Measurements from ENCODE around the gene SH2D3A. TPM values are rescaled to one million over a fixed set of nuclear protein-coding genes. Genes with fewer than 3 reads are reported as not detected.

Gene SH2D3A
- total and polyA plus RNA-seq, 2 donors (not counting 1 experiment from before 2014, with no cell fraction given), result not detected

- H3K9me3 ChIP-seq (ENCODE audit: control insufficient read depth, insufficient read depth, low read depth, low read length), result no peaks in the 10 kb centered on the region
- H3K4me1 ChIP-seq (ENCODE audit: control insufficient read depth, extremely low read depth, insufficient read depth, low read length), result no peaks in the 10 kb centered on the region
- no peak for DNase-seq (ENCODE audit: low read depth in 2 of 2)
- H3K36me3 ChIP-seq (ENCODE audit: control insufficient read depth, insufficient read depth, low read length), result no peaks in the 10 kb centered on the region
- H3K4me3 ChIP-seq (replicated peaks in 1 of 4; ENCODE audit: control extremely low read depth in 1 of 4, insufficient read depth in 1 of 4, low read depth in 3 of 4, low read length in 4 of 4), result no peak overlapping the region
- no peak overlapping the region for H2AFZ ChIP-seq (ENCODE audit: low read length)
- H3K79me2 ChIP-seq (ENCODE audit: control insufficient read depth, insufficient read depth, low read length), result no peaks in the 10 kb centered on the region
- H4K20me1 ChIP-seq (ENCODE audit: control insufficient read depth, extremely low read depth, insufficient read depth, low read length), result no peaks in the 10 kb centered on the region
- H3K4me2 ChIP-seq (ENCODE audit: extremely low read depth, insufficient read depth, low read length), result no peak overlapping the region
- TF ChIP-seq CTCF (conservative IDR thresholded peaks at IDR 0.05 in 1 of 2, IDR thresholded peaks at IDR 0.05 in 1 of 2; ENCODE audit: low read depth in 1 of 2, low read length in 2 of 2) (no peak), EZH2 (IDR thresholded peaks at IDR 0.05; ENCODE audit: low read length, missing control alignments) (no peak)
- H3K9ac ChIP-seq (ENCODE audit: insufficient read depth, low read length), result no peak overlapping the region
- no peak overlapping the region for H3K27ac ChIP-seq (ENCODE audit: insufficient read depth, low read length)
- H3K27me3 ChIP-seq (ENCODE audit: control insufficient read depth, insufficient read depth, low read length), result no peaks in the 10 kb centered on the region
Measured at GRCh38 chr19:6721773-6722172, 45.5 kb downstream of the SH2D3A start.

GRCh38 chr19:6721138-6721474 is 46.1 kb downstream of the SH2D3A start:
- Histone ChIP-seq H3K36me3 (ENCODE audit: control insufficient read depth, insufficient read depth, low read length) (no peaks in the 10 kb centered on the region), H2AFZ (ENCODE audit: low read length) (no peak overlapping the region), H3K4me1 (ENCODE audit: control insufficient read depth, extremely low read depth, insufficient read depth, low read length) (no peaks in the 10 kb centered on the region), H4K20me1 (ENCODE audit: control insufficient read depth, extremely low read depth, insufficient read depth, low read length) (no peaks in the 10 kb centered on the region), H3K27ac (ENCODE audit: insufficient read depth, low read length) (no peak overlapping the region), H3K9me3 (ENCODE audit: control insufficient read depth, insufficient read depth, low read depth, low read length) (no peaks in the 10 kb centered on the region), H3K9ac (ENCODE audit: insufficient read depth, low read length) (no peak overlapping the region), H3K4me2 (ENCODE audit: extremely low read depth, insufficient read depth, low read length) (no peak overlapping the region), H3K27me3 (ENCODE audit: control insufficient read depth, insufficient read depth, low read length) (no peaks in the 10 kb centered on the region), H3K4me3 (replicated peaks in 1 of 4; ENCODE audit: control extremely low read depth in 1 of 4, insufficient read depth in 1 of 4, low read depth in 3 of 4, low read length in 4 of 4) (no peak overlapping the region), H3K79me2 (ENCODE audit: control insufficient read depth, insufficient read depth, low read length) (no peaks in the 10 kb centered on the region)
- no peak for DNase-seq (ENCODE audit: low read depth in 2 of 2)
- TF ChIP-seq EZH2 (IDR thresholded peaks at IDR 0.05; ENCODE audit: low read length, missing control alignments), result no peak
- TF ChIP-seq CTCF (conservative IDR thresholded peaks at IDR 0.05 in 1 of 2, IDR thresholded peaks at IDR 0.05 in 1 of 2; ENCODE audit: low read depth in 1 of 2, low read length in 2 of 2), result no peak

GRCh38 chr19:6720369-6721137 is 46.7 kb downstream of the SH2D3A start, which contains the start of gene C3:
TSS of gene C3 (minus strand) at chr19:6720650. CDS start at chr19:6720589, 61 bp downstream.
- Histone ChIP-seq H3K4me1 (ENCODE audit: control insufficient read depth, extremely low read depth, insufficient read depth, low read length) (no peaks in the 10 kb centered on the region), H3K9me3 (ENCODE audit: control insufficient read depth, insufficient read depth, low read depth, low read length) (no peaks in the 10 kb centered on the region), H3K27ac (ENCODE audit: insufficient read depth, low read length) (no peak within 1 kb of the TSS), H4K20me1 (ENCODE audit: control insufficient read depth, extremely low read depth, insufficient read depth, low read length) (no peaks in the 10 kb centered on the region), H2AFZ (ENCODE audit: low read length) (no peak within 1 kb of the TSS), H3K36me3 (ENCODE audit: control insufficient read depth, insufficient read depth, low read length) (no peaks in the 10 kb centered on the region), H3K4me2 (ENCODE audit: extremely low read depth, insufficient read depth, low read length) (no peak within 1 kb of the TSS), H3K79me2 (ENCODE audit: control insufficient read depth, insufficient read depth, low read length) (no peaks in the 10 kb centered on the region), H3K4me3 (replicated peaks in 1 of 4; ENCODE audit: control extremely low read depth in 1 of 4, insufficient read depth in 1 of 4, low read depth in 3 of 4, low read length in 4 of 4) (peak within 1 kb of the TSS in 1 of 4 experiments; percentile 37), H3K9ac (ENCODE audit: insufficient read depth, low read length) (no peak within 1 kb of the TSS), H3K27me3 (ENCODE audit: control insufficient read depth, insufficient read depth, low read length) (no peaks in the 10 kb centered on the region)
- peak in 1 of 2 donors; percentile 36 for DNase-seq (ENCODE audit: low read depth in 2 of 2)
- TF ChIP-seq CTCF (conservative IDR thresholded peaks at IDR 0.05 in 1 of 2, IDR thresholded peaks at IDR 0.05 in 1 of 2; ENCODE audit: low read depth in 1 of 2, low read length in 2 of 2), result no peak
- TF ChIP-seq EZH2 (IDR thresholded peaks at IDR 0.05; ENCODE audit: low read length, missing control alignments), result no peak

Data from fibroblast of lung (primary cell).